ENCODE measurements around the gene FADS3. TPM values are rescaled to one million over a fixed set of nuclear protein-coding genes. Genes with fewer than 3 reads are reported as not detected.

The FADS3 gene
- total RNA-seq, 1 donor from 2014 or later: 68.5 TPM

DNA sequence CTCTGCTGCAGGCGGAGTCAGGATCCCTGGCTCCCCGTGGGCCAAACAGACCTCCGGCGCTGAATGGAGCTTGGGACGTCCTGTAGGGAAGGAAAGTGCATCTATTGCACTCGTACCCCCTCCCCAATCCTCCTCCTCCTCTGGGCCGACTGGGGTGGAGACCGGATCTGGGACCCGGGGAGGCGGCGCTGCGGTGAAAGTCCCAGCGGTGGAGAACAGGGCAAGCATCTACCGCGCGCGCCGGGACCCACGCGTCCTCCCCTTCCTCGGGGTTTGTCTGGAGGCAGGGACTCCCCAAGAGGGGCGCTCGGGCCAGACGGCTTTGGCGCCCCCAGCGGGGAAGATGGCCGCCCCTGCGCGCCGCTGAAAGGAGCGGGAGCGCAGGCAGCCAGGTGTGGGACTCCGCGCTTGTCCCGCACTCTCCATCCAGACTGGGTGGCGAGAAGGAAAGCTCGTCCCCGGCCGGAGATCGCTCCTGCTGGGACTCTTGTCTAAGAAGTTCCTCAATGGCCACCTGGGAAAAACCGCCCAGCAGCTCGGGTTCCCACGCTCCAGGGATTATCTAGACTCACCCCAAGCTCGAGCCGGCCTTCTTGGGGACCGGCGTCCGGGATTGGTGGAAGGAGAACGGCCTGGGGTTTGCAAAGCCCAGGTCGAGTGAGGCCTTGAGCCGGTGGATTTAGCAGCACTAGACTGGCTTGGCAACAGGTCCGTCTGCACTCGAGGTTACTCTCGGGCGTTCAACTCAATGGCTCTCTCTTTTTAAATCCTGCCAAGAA lies 62.5 kb downstream of the FADS3 start:
- Histone ChIP-seq H3K9me3 (no peaks in the 10 kb centered on the region), H3K27ac (peak overlapping the region; percentile 80), H3K36me3 (no peaks in the 10 kb centered on the region), H3K4me1 (peaks cover 19% of the 10 kb centered on the region), H3K4me3 (peak overlapping the region; percentile 67), H3K27me3 (no peaks in the 10 kb centered on the region)
- DNase-seq (peak; percentile 72), ATAC-seq (peak; percentile 31)
- TF ChIP-seq, protein P1, sequence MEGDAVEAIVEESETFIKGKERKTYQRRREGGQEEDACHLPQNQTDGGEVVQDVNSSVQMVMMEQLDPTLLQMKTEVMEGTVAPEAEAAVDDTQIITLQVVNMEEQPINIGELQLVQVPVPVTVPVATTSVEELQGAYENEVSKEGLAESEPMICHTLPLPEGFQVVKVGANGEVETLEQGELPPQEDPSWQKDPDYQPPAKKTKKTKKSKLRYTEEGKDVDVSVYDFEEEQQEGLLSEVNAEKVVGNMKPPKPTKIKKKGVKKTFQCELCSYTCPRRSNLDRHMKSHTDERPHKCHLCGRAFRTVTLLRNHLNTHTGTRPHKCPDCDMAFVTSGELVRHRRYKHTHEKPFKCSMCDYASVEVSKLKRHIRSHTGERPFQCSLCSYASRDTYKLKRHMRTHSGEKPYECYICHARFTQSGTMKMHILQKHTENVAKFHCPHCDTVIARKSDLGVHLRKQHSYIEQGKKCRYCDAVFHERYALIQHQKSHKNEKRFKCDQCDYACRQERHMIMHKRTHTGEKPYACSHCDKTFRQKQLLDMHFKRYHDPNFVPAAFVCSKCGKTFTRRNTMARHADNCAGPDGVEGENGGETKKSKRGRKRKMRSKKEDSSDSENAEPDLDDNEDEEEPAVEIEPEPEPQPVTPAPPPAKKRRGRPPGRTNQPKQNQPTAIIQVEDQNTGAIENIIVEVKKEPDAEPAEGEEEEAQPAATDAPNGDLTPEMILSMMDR (IDR thresholded peaks at IDR 0.05): peak; percentile 50
- intact Hi-C loops (cut with DNase I): no loop called here

DNA sequence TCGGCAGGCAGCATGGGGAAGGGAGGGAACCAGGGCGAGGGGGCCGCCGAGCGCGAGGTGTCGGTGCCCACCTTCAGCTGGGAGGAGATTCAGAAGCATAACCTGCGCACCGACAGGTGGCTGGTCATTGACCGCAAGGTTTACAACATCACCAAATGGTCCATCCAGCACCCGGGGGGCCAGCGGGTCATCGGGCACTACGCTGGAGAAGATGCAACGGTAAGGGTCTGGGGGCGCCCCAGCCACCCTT lies 63.0 kb downstream of the FADS3 start:
- Histone ChIP-seq H3K27ac (peak overlapping the region; percentile 80), H3K9me3 (no peaks in the 10 kb centered on the region), H3K4me1 (peaks cover 19% of the 10 kb centered on the region), H3K4me3 (peak overlapping the region; percentile 67), H3K36me3 (no peaks in the 10 kb centered on the region), H3K27me3 (no peaks in the 10 kb centered on the region)
- ATAC-seq: no peak
- TF ChIP-seq, protein P1 (IDR thresholded peaks at IDR 0.05): no peak
- intact Hi-C loops (cut with DNase I): no loop called here
- DNase-seq: no peak

DNA sequence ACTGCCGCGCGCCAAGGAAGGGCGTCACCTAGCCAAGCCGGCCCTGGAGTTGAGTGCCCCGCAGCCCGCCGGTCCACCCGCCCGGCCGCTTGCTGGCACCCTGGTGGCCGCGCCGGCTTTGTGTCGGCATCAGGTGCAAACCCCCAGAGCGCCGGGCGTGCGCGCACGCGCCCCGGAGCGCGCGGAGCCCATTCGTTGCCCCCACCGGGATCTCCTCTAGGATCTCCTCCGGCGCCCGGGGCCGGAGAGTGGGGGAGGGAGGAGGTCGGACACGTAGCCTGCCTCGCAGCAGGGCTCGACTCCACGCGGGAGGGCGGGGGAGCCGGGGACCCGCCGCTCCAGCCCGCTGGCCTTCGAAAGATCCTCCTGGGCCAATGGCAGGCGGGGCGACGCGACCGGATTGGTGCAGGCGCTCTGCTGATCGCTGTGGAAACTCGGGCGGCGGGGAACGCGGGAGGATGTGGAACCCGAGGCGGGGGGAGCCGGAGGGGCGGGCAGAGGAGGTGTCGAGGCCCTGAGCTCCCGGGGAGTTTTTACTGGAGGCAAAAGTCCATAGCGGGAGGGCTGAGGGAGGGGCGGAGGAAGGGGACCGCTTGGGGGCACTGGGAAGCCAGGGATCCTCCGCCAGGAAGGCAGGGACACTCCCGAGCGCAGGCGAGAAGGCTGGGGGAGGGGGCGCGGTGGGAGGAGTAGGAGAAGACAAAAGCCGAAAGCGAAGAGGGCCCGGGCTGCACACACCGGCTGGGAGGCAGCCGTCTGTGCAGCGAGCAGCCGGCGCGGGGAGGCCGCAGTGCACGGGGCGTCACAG lies 63.6 kb downstream of the FADS3 start, which contains the start of gene FADS2:
FADS2 (plus strand) TSS at position 730 of the 808 bp plus-strand sequence. CDS start 91 bp downstream, outside the sequence.
- Histone ChIP-seq H3K27me3 (no peaks in the 10 kb centered on the region), H3K36me3 (no peaks in the 10 kb centered on the region), H3K4me3 (peak within 1 kb of the TSS; percentile 67), H3K4me1 (peaks cover 19% of the 10 kb centered on the region), H3K9me3 (no peaks in the 10 kb centered on the region), H3K27ac (peak within 1 kb of the TSS; percentile 80)
- TF ChIP-seq, protein P1 (IDR thresholded peaks at IDR 0.05): no peak
- peak; percentile 97 for DNase-seq
- intact Hi-C loops (cut with DNase I): no loop called here
- ATAC-seq: peak; percentile 92

DNA sequence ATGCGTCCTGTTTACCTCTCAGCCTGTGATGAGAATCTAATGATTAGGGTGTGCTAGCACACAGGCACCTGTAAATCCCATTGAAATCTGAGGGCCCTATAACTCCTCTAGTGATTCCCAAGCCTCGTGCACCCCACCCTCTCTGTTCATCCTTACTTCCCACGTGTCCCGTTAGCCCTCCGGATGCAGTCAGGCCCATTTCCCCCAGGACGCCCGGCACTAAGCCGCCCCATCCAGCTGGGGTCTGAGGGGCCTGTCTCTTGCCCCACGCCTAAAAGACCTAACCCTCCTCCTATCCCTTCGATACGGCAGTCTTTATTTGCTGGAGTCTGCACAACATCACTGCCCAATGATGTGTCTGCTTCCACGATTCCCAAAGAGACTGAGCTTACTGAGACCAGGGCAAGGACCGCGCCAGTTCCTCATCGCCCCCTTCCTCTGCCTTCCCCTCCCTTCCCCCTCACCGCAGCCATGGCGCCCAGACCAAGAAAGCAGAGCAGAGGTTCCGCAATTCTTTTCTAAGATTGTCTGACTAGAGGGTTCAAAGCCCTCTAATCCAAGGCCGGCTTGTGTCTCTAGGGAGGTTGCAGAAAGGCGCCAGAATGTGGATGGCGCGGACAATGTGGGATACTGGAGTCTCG lies 64.3 kb downstream of the FADS3 start:
- peak overlapping the region; percentile 67 for H3K4me3 ChIP-seq
- TF ChIP-seq, protein P1 (IDR thresholded peaks at IDR 0.05): no peak
- no peaks in the 10 kb centered on the region for H3K27me3 ChIP-seq
- ATAC-seq (peak; percentile 11), DNase-seq (peak; percentile 73)
- intact Hi-C loops (cut with DNase I): no loop called here
- H3K27ac ChIP-seq: peak overlapping the region; percentile 80
- peaks cover 19% of the 10 kb centered on the region for H3K4me1 ChIP-seq
- H3K9me3 ChIP-seq: no peaks in the 10 kb centered on the region
- no peaks in the 10 kb centered on the region for H3K36me3 ChIP-seq

Small RNA genes lying within 50 kb of the gene (microRNA-seq; reads per million reads assigned to microRNA genes)
- gene MIR6746 (ENCODE audit: borderline microRNAs expressed): not detected

Other genes with a start within 250 kb of the FADS3 start
- gene DAGLA, start 211.2 kb downstream of the FADS3 start, total RNA-seq: 6.0 TPM
- 62.6 TPM for gene MYRF, start 138.9 kb downstream of the FADS3 start, total RNA-seq
- 94.0 TPM for gene TMEM258, start 98.9 kb downstream of the FADS3 start, total RNA-seq
- gene FEN1, start 98.6 kb downstream of the FADS3 start, total RNA-seq: 4.9 TPM
- gene FADS1, start 74.5 kb downstream of the FADS3 start, total RNA-seq: 68.0 TPM
- gene FADS2, start 63.2 kb downstream of the FADS3 start, total RNA-seq: 75.1 TPM
- gene RAB3IL1, start 26.0 kb upstream of the FADS3 start, total RNA-seq: 10.6 TPM
- 9.6 TPM for gene BEST1, start 58.8 kb upstream of the FADS3 start, total RNA-seq
- 4,022 TPM for gene FTH1, start 76.1 kb upstream of the FADS3 start, total RNA-seq
- gene INCENP, start 232.5 kb upstream of the FADS3 start, total RNA-seq: 19.5 TPM

Measured in upper lobe of right lung (tissue), 1 donor.